DOHH2 (cell line): ENCODE measurements around the gene PILRA.

ENCODE experiments used
- EZH2phosphoT487 ChIP-seq: fragments of 200-600 bp; sonication (generic); IDR thresholded peaks from 2 replicates; pipeline ENCODE4 v1.6.1; 2017; ENCODE audit warnings: borderline replicate concordance, mild to moderate bottlenecking, antibody characterized with exemption, low read length, moderate library complexity, mixed read lengths
- TF ChIP-seq, protein P1 (sequence below): fragments of 200-600 bp; sonication (generic); IDR thresholded peaks from one replicate; pipeline ENCODE4 v1.5.1; 2014; ENCODE audit warnings: antibody characterized with exemption, mild to moderate bottlenecking, low read depth, low read length; ENCODE audit not compliant: poor library complexity, severe bottlenecking

DNA sequence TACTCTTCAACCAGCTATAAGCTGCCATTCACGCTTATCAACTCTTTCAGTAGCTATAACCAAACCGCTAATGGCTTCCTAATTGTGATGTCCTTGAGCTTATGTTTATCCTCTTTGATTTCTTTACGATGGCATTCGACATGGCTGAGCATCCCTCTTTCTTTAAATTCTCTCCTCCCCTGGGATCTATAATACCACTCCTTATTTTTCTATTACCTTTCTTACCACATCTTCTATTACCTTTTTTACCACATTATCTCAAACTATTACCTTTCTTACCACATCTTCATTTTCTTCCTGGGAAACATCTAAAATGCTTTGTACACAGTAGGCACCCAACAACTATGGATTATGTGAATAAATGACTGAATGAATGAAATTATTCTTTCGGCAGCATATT, 42.2 kb downstream of the PILRA start:
- TF ChIP-seq, protein P1, sequence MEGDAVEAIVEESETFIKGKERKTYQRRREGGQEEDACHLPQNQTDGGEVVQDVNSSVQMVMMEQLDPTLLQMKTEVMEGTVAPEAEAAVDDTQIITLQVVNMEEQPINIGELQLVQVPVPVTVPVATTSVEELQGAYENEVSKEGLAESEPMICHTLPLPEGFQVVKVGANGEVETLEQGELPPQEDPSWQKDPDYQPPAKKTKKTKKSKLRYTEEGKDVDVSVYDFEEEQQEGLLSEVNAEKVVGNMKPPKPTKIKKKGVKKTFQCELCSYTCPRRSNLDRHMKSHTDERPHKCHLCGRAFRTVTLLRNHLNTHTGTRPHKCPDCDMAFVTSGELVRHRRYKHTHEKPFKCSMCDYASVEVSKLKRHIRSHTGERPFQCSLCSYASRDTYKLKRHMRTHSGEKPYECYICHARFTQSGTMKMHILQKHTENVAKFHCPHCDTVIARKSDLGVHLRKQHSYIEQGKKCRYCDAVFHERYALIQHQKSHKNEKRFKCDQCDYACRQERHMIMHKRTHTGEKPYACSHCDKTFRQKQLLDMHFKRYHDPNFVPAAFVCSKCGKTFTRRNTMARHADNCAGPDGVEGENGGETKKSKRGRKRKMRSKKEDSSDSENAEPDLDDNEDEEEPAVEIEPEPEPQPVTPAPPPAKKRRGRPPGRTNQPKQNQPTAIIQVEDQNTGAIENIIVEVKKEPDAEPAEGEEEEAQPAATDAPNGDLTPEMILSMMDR: no peak
- no peak for TF ChIP-seq EZH2phosphoT487
